ENCODE results near the gene PAF1.

Gene PAF1

DNA sequence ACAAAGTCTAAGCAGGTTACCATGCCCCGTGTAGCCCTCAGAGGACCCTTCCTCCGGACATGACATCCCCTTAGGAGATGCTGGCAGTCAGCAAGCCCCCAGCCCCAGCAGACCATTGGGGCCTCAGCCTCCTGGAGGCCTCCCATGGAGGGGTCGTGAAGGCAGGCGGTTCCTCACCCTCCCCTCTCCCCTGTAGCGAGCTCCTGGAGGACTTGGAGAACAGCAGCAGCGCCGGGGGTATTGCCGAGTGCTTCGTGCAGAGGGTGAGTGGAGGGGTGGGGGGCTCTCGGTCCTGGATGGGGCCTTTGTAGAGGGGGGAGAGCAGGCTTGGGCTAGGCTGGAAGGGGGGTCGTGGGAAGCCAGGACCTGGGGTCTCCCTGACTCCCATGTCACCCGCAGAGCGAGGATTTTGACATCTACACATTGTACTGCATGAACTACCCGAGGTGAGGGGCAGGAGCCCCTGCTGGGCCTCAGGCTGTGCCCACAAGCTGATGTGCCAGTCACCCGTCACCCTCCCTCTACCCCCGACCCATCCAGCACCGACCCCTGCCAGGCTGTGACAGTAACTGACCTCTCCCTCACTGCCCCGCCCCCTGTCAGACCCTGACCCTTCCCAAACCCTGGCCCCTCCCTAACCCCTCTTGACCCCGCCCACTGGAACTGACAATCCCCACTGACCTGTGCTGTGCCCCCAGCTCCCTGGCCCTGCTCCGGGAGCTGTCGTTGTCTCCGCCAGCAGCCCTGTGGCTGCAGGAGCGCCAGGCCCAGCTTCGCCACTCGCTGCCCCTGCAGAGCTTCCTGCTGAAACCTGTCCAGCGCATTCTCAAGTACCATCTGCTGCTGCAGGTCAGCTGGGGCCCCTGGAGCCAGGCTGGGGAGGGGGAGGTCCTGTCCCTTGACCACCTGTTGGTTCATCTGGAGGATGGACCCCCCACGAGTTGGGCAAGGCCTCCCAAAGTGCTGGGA is 25.5 kb upstream of the PAF1 start:
- DNase-seq, result peak; percentile 26

DNA sequence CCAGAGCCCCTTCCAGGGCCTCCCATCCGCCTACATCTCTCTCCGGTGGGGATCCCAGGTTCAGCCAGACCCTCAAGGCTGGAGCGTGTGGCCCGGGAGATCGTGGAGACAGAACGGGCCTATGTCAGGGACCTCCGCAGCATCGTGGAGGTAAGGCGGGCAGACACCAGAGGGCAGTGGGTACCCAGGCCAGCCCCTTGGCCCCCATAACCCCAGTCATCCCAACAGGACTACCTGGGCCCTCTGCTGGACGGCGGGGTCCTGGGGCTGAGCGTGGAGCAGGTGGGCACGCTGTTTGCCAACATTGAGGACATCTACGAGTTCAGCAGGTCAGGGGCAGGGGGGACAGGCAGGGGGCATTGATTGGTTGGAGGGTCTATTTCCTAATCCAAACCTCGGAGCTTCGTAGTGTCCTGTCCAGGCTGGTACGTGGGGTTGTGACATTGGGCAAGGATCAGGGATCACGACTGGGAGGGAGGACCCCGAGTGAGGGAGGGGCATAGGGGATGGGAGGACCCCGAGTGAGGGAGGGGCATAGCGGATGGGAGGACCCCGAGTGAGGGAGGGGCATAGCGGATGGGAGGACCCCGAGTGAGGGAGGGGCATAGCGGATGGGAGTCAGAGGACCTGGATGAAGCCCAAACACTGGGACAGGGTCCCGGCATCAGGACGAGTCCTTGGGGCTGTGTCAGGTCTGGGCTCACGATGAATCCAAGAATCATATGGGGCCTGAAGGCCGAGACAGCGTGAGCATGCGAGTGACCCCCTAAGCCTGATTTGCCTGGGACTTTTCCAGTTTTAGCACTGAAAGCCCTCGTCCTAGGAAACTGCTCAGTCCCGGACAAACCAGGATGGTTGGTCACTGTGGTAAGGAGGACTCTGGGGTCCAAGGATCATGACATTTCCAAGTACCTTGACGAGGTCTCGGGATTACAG is 24.5 kb upstream of the PAF1 start:
- DNase-seq, result peak; percentile 29

GRCh38 chr19:39413911-39414608 is 23.2 kb upstream of the PAF1 start:
- peak; percentile 37 for DNase-seq

- peak; percentile 54 for DNase-seq
Observed at GRCh38 chr19:39413272-39413910, 22.5 kb upstream of the PAF1 start.

DNA sequence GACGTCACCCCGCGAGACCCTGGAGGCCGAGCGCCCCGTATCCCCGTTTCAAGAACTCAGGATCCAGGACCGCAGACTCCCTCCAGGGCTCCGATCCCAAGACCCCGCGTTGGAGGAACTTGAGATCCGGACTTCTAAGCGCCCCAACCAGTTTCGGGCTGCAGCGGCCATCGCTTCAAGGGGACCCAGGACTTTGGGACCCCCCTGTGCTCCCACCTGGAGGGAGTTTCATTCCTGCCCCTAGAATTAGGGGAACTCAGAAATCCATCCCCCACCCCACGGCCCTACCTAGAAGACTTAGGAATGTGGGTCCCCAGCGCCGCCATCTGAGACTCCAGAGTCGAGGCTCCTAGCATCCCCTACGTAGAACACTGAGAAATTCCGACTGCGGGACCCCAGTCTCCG is 22.0 kb upstream of the PAF1 start:
- DNase-seq, result no peak

- DNase-seq, result peak; percentile 99
Observed at GRCh38 chr19:39412100-39412866, 21.4 kb upstream of the PAF1 start, which contains the start of gene PLEKHG2. TSS of gene PLEKHG2 (plus strand) at chr19:39412669. CDS start at chr19:39414087, 1,418 bp downstream.

- DNase-seq, result peak; percentile 95
Observed at GRCh38 chr19:39411832-39412099, 20.9 kb upstream of the PAF1 start.

DNA sequence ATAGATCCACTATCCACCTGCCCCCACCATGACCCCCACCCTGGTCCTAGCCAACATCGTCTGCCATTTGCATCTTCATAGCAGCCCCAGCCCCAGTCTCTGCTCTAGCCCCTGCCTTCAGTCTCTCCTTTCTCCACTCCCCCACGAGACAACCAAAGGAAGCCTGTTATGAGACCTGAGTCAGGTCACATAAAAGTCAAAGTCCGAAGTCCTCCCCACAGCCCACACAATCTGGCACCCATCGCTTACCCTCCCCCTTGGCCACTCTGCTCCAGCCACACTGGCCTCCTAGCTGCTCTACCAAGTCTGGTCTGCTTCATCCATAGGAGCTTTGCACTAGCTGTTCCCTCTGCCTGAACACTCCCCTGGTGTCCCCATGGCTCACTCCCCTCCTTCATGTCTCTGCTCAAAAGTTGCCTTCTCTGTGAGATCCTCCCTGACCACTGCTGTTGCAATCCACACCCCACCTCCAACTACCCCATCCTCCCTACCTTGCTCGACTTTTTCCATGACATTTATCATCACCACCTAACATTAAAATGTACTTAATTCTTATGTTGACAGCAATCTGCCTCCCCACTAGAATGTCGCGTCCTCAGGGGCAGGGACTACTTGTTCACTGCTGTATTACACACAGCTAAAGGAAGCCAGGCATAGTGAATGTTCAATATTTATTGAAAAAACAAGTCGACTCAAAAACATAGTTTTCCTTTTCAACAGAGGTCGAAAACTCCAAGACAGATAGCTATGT is 20.4 kb upstream of the PAF1 start:
- DNase-seq, result peak; percentile 80

DNA sequence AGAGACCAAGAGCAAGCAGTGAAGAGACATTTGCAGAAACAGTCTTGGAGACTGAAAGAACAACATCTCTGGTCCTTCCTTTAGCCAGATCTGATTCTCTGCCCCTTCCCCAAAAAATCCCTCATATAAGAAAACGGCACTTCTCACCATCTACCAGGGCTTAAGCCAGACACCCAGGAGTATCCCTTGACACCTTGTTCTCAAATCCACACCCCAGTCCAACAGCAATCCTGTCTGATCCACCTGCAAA is 19.9 kb upstream of the PAF1 start:
- no peak for DNase-seq

DNA sequence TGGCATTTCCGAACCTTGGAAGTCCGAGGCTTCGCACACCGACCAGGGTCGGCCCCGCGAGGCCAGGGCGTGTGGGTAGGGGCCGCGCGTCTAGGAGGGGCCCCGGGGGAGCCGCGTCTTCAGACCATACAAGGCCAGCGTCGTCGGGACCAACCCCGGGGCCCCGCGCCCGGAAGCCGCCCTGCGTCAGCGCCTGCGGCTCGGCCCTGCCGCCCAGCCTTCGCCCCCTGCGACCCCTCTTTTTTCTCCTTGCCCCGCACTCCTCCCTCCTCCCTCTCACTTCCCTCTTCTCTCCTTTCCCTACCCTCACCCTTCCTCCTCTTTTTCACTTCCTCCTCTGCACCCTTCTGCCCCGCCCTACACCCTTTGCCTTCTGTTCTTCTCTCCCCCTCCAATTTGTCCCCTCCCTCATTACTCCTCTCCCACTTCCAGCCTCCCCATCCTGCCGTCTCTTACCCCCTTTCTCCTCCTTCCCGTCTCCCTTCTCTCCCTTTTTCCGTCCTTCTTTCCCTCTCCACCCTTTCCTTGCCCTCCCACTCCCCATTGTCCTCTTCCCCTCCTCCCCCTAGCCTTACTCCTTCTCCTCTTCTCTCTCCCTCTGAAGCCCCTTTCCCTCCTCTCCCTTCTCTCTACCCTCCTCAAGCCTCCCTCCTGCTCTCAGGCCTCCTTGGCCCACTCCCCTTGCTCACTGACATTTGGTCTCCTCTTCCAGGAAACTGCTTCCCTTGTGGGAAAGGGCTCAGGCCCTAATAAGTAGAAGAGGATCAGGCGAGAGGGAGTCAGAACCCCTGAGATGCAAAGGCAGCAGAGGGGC is 19.3 kb upstream of the PAF1 start:
- no peak for DNase-seq

DNA sequence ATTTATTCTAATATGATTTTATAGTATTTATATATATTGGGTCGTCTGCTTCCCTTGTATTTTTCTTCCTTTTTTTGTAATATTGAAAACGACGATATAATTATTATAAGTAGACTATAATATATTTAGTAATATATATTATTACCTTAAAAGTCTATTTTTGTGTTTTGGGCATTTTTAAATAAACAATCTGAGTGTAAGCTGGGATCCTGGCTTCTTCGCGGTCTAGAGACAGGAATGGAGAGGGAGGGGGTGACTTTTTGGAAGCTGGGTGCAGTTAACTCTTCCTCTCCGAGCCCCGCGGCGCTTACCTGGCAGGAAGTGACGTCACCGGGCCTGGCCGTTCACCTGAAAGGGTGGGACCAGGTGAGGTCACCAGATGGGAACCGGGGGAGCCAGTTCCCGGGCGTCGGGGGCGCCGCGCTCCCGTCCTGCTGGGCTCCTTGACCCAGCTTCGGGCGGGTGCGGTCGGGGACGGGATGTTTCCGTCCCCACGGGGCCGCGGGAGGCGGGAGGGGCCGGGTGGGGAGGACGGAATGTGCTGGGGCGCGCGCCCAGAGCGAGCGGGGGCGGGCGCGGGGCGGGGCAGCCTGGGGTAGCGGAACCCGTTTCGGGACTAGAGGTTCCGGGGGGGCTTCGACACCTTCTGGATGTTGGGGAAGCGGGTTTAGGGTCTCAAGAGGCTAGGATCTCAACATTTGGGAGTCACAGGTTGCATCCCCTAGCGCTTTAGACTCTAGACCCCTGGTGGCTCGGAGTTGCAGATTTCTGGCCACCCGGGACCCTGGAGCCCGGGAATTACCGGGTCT is 18.5 kb upstream of the PAF1 start:
- peak; percentile 95 for DNase-seq

GRCh38 chr19:39408392-39409207 is 17.7 kb upstream of the PAF1 start:
- DNase-seq, result peak; percentile 77

- peak; percentile 80 for DNase-seq
Observed at GRCh38 chr19:39407660-39408391, 16.9 kb upstream of the PAF1 start.

DNA sequence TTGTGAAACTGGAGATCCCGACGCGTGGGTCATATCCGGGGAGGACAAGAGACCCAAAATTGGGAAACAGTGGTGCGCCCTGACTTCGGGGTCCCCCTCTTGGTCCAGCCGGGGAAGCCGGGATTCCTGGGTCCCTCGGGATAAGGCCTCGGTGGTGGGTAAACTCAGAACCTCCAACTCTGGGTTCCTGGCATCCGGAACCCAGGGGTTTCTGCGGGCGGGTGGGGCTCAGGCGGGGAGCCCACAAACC is 16.4 kb upstream of the PAF1 start:
- DNase-seq, result no peak

DNA sequence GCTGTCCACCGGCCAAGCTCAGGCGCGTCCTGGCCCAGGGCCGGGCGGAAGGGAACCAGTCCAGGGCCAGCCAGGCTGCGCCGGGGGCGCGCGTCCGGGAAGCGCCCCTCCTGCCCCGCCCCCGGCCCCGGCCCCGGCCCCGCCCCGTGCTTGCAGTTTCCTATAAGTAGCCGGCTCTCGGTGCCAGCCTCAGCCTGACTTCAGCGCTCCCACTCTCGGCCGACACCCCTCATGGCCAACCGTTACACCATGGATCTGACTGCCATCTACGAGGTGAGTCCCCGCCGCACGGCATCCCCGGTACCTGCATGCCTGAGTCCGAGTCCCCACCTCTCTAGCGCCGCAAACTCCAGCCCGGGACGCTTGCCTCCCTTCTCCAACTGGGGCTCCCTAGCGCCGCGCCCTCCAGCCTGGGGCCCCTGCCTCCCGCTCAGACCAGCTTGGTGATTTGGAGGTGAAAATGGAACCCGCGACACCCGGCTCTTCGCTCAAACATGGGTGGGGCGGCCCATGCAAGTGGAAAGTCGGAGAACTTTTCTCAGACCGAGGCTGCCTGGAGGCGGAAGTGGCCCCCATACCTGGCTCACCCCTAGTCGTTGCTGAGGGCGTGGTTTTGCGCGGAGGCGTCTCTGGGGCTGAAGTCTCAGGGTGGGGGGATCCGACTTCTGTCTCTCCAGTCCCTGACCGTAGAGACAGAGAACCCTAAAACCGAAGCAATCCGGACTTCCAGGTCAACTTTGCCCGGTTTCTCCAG is 15.9 kb upstream of the PAF1 start, which contains the start of gene ZFP36:
Gene ZFP36 (plus strand): TSS at position 192 of the 754 bp plus-strand sequence. CDS start 58 bp downstream, at position 250.
- peak; percentile 96 for DNase-seq

GRCh38 chr19:39405958-39406655 is 15.2 kb upstream of the PAF1 start:
- peak; percentile 96 for DNase-seq

Measured in CD4-positive, alpha-beta T cell treated with Interleukin-17A for 1 hour (primary cell).